HG02678 (cell line): ENCODE measurements around the gene LVRN.
A peak's percentile ranks its signal among the peaks of the same experiment; 100 is the strongest.

Source experiments
- ATAC-seq: cut with Tn5 transposase; IDR thresholded peaks from one replicate; pipeline ENCODE4 v1.9.1; 2021; ENCODE audit warnings: mild to moderate bottlenecking, moderate library complexity; ENCODE audit not compliant: unreplicated experiment

Gene LVRN

DNA sequence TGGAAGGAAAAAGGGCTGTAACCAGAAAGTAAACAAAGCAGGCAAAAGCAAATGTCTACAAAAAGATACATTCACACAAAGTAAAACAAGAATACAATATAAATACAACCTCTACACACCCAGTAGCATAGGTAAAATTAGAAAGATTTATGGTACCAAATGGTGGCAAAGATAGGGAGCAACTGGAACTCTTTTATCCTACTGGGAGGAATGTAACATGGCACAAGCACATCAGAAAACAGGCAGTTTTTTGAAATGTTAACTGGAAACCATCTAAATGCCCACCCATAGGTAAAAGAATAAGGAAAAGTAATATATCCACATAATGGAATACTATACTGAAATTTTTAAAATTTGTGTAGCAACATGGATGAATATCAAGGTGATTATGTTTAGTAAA lies 61.3 kb downstream of the LVRN start:
- ATAC-seq, result no peak

GRCh38 chr5:116025866-116026265 lies 63.6 kb downstream of the LVRN start:
- ATAC-seq, result no peak

- ATAC-seq, result no peak
Measured at GRCh38 chr5:116032094-116032517, 69.8 kb downstream of the LVRN start, which contains the start of gene ARL14EPL. Gene ARL14EPL (plus strand): TSS chr5:116032472. CDS start chr5:116051466, 18,994 bp downstream.

GRCh38 chr5:116032991-116033390 lies 70.7 kb downstream of the LVRN start:
- peak; percentile 56 for ATAC-seq

DNA sequence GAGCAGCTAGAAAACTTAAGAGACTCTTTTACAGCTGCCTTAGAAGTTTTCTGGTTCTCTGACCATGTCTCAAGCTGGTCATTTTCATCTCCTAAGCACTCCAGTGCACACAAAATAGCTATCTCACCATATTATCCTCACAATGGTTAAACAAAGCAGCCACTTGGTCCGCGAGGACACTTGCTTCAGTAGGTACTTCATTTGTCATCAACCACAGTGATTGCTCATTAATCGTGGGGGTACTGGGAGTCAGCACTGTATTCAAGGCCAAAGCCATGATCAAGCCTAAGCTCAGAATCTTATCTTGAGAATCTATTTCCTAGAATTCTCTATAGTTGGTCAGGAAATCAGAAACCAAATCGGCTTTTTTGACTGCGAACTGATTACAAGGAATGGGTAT lies 72.8 kb downstream of the LVRN start:
- no peak for ATAC-seq

- ATAC-seq, result no peak
Measured at GRCh38 chr5:116037236-116037822, 75.1 kb downstream of the LVRN start.

DNA sequence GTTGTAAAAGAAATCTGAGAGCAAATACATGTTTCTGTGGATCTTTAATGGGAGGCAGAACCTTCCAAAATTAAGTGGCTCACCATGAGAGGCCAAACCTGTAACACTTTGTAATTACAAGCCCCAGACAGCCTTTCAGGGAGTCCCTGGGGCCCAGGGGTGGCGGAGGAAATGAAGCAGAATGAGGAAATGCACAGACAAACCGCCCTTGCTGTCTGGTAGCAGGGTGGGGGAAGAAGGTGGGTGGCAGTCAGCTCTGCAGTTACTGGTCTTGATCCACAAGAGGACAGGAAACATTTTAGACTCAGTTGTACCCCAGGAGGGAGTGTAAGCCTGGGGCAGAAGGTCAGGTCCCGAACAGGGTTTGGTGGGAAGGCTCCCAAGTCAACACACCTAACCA lies 76.5 kb downstream of the LVRN start:
- ATAC-seq, result peak; percentile 82

GRCh38 chr5:116042375-116042774 lies 80.1 kb downstream of the LVRN start:
- no peak for ATAC-seq

GRCh38 chr5:116044073-116044472 lies 81.8 kb downstream of the LVRN start:
- ATAC-seq, result no peak

DNA sequence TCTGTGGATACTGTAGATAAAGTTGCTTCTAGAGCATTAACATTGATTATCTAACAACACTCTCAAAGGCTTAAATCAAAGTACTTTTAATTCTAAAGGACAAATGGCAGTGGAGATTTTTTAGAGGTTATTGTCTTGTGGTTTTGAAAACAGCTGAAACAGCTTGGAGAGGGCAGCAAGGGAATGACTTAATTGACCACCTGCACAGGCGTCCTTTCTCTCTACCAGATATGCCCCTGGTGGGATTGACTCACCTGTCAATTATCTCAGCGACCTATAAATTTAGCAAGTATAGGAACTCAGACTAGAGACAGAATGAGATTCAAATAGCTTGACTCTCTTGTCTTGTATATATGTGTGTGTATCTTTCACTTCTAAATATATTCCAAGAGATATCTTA lies 83.5 kb downstream of the LVRN start:
- ATAC-seq, result no peak

- ATAC-seq, result no peak
Measured at GRCh38 chr5:116046261-116046660, 84.0 kb downstream of the LVRN start.

DNA sequence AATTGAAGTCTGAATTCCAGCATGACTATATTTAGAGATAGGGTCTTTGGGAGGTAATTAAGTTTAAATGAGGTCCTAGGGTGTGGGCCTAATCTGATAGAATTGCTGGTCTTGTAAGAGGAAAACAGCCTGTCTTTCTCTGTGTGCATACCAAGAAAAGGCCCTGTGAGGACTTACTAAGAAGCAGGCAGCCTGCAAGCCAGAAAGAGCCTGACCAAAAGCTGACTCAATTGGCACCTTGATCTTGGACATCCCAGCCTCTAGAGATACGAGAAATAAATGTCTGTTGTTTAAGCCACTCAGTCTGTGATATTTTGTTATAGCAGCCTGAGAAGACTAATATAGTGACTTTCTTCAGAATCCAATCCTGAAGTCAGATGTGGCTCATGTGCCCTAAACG lies 84.5 kb downstream of the LVRN start:
- no peak for ATAC-seq

- no peak for ATAC-seq
Measured at GRCh38 chr5:116058346-116058936, 96.2 kb downstream of the LVRN start.

GRCh38 chr5:116062352-116062751 lies 100.1 kb downstream of the LVRN start:
- ATAC-seq, result no peak

GRCh38 chr5:116063950-116064349 lies 101.7 kb downstream of the LVRN start:
- no peak for ATAC-seq

DNA sequence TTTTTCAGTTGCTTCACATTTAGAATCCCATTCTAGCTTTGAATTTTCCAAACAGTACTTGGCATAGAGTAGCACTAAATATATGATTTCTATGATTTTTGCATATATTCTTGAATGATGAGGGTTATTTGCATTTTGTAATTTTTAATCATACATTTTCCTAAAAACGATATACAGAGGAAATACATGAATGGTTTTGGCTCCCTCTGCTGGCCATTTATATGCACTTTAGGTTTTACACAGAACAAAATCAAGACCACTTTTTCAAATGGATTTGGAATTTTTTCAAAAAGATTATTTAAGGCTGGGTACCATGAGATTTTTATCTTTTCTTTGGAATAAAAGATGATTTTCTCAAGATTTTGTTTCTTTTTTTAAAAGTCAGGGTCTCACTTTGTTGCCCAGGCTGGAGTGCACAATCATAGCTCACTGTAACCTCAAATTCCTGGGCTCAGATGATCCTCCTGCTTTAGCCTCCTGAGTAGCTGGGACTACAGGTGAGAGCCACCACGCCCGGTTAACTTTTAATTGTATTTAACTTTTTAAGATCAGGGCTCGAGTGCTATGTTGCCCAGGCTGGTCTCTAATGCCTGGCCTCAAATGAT lies 105.9 kb downstream of the LVRN start:
- ATAC-seq, result peak; percentile 55

DNA sequence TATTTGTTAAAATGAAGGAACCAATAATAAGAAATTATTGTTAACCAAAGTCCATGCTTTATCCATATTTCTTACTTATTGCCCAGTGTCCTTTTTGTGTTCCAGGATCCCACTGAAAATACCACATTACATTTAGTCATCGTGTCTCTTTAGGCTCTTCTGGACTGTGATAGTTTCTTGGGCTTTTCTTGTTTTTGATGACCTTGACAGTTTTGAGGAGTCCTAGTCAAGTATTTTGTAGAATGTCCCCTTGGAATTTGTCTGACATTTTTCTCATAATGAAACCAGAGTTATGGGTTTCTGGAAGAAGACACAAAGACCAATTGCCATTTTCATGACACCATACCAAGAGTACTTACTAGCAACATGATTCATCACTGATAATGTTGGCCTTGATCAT lies 108.9 kb downstream of the LVRN start:
- no peak for ATAC-seq

- ATAC-seq, result no peak
Measured at GRCh38 chr5:116075191-116075831, 113.0 kb downstream of the LVRN start.

- ATAC-seq, result peak; percentile 98
Measured at GRCh38 chr5:116076496-116076895, 114.2 kb downstream of the LVRN start.
